GM23338 (cell line): ENCODE data around the gene PPP6R3. TPM values are rescaled to one million over a fixed set of nuclear protein-coding genes. Genes with fewer than 3 reads are reported as not detected.
"Not testable (repeated sequence)": the region's sequence is repeated elsewhere in the genome, so short reads cannot be mapped to it uniquely, and the experiment has no call there.

Source experiments
- ATAC-seq: fragments of 200-7000 bp; cut with Tn5 transposase; 3 replicates; pipeline ENCODE4 v1.9.1; 2020
- DNase-seq: peaks from one replicate; pipeline ENCODE4 v3.0.0-alpha.2; 2015; ENCODE audit warnings: low spot score
- H2AFZ ChIP-seq: fragments of 200-600 bp; sonication (generic); 2 replicates; pipeline ENCODE4 v1.8.0; 2016; ENCODE audit warnings: antibody characterized with exemption, mild to moderate bottlenecking, moderate library complexity
- H3F3A ChIP-seq: fragments of 200-600 bp; sonication (generic); replicated peaks from 2 replicates; pipeline ENCODE4 v1.8.0; 2017; ENCODE audit warnings: antibody characterized with exemption, mixed run types, low read depth
- H3K27ac ChIP-seq: fragments of 200-600 bp; sonication (generic); 2 replicates; pipeline ENCODE4 v1.6.1; 2016; ENCODE audit warnings: low read depth
- H3K27me3 ChIP-seq: fragments of 200-600 bp; sonication (generic); 2 replicates; pipeline ENCODE4 v1.8.0; 2016; ENCODE audit warnings: mild to moderate bottlenecking, mixed run types, moderate library complexity; ENCODE audit not compliant: insufficient read depth
- H3K36me3 ChIP-seq: fragments of 200-600 bp; sonication (generic); 2 replicates; pipeline ENCODE4 v1.8.0; 2016; ENCODE audit warnings: mild to moderate bottlenecking; ENCODE audit not compliant: insufficient read depth
- H3K4me1 ChIP-seq: fragments of 200-600 bp; sonication (generic); 2 replicates; pipeline ENCODE4 v1.8.0; 2016; ENCODE audit warnings: mild to moderate bottlenecking, moderate library complexity; ENCODE audit not compliant: insufficient read depth
- H3K4me2 ChIP-seq: fragments of 200-600 bp; sonication (generic); 2 replicates; pipeline ENCODE4 v1.7.1; 2017; ENCODE audit warnings: mixed run types
- H3K4me3 ChIP-seq: fragments of 200-600 bp; sonication (generic); 2 replicates; pipeline ENCODE4 v1.6.1; 2016; ENCODE audit warnings: mixed run types
- H3K79me2 ChIP-seq: fragments of 200-600 bp; sonication (generic); replicated peaks from 2 replicates; pipeline ENCODE4 v1.8.0; 2017; ENCODE audit warnings: mild to moderate bottlenecking; ENCODE audit not compliant: insufficient read depth
- H3K9me2 ChIP-seq: fragments of 200-600 bp; sonication (generic); 2 replicates; pipeline ENCODE4 v1.8.0; 2017; ENCODE audit not compliant: insufficient read depth
- H4K20me1 ChIP-seq: fragments of 200-600 bp; sonication (generic); replicated peaks from 2 replicates; pipeline ENCODE4 v1.8.0; 2017; ENCODE audit warnings: mild to moderate bottlenecking; ENCODE audit not compliant: insufficient read depth
- H3K27ac Mint-ChIP-seq: 2 replicates; pipeline ENCODE4 v1.8.0; 2020; ENCODE audit warnings: inconsistent platforms, mild to moderate bottlenecking, moderate library complexity, mixed read lengths
- H3K27me3 Mint-ChIP-seq: 3 replicates; pipeline ENCODE4 v1.8.0; 2022; ENCODE audit warnings: low read depth, mild to moderate bottlenecking, moderate library complexity, mixed read lengths, inconsistent platforms; ENCODE audit not compliant: insufficient read depth, poor library complexity
- H3K36me3 Mint-ChIP-seq: 3 replicates; pipeline ENCODE4 v1.8.0; 2021; ENCODE audit warnings: low read depth, mild to moderate bottlenecking, inconsistent platforms, moderate library complexity, mixed read lengths
- H3K4me1 Mint-ChIP-seq: 3 replicates; pipeline ENCODE4 v1.8.0; 2020; ENCODE audit warnings: mild to moderate bottlenecking, inconsistent platforms, mixed read lengths
- H3K4me3 Mint-ChIP-seq: 3 replicates; pipeline ENCODE4 v1.8.0; 2021; ENCODE audit warnings: moderate library complexity, mild to moderate bottlenecking, inconsistent platforms, mixed read lengths
- H3K9me3 Mint-ChIP-seq: 3 replicates; pipeline ENCODE4 v1.8.0; 2020; ENCODE audit warnings: moderate library complexity, mild to moderate bottlenecking, inconsistent platforms, mixed read lengths
- JUNB ChIP-seq: IDR thresholded peaks from one replicate; pipeline ENCODE4 v1.6.1; 2016; ENCODE audit warnings: antibody characterized with exemption; ENCODE audit not compliant: unreplicated experiment
- NANOG ChIP-seq: IDR thresholded peaks from 2 replicates; pipeline ENCODE4 v1.6.1; 2016; ENCODE audit warnings: antibody characterized with exemption, borderline replicate concordance
- STAT1 ChIP-seq: IDR thresholded peaks from one replicate; pipeline ENCODE4 v1.6.1; 2016; ENCODE audit warnings: antibody characterized with exemption; ENCODE audit not compliant: unreplicated experiment
- ZNF114 ChIP-seq: fragments of 250-450 bp; sonication (Bioruptor Pico); IDR thresholded peaks from 2 replicates; pipeline ENCODE4 v1.5.0; 2020; ENCODE audit warnings: mild to moderate bottlenecking, moderate library complexity
- polyA plus RNA-seq: library from polyadenylated mRNA; unstranded; fragments of >200 nt; fragmentation: Nextera tagmentation; extraction: Ambion mirVana; gene quantifications from 2 replicates; pipeline ENCODE4 v1.2.1, GENCODE V29; 2016
- total RNA-seq: library from RNA; depleted of rRNA; stranded (reverse); fragments of >200 nt; shearing (Covaris generic); gene quantifications from 2 replicates; pipeline ENCODE4 v1.2.3, GENCODE V29; 2014
- TF ChIP-seq, protein P1 (sequence below): fragments of 250-450 bp; sonication (Bioruptor Pico); IDR thresholded peaks from 2 replicates; pipeline ENCODE4 v1.5.0; 2020; ENCODE audit warnings: mild to moderate bottlenecking, moderate library complexity

The PPP6R3 gene
- total and polyA plus RNA-seq, 2 experiments from 2014 or later: 170 to 268 TPM

DNA sequence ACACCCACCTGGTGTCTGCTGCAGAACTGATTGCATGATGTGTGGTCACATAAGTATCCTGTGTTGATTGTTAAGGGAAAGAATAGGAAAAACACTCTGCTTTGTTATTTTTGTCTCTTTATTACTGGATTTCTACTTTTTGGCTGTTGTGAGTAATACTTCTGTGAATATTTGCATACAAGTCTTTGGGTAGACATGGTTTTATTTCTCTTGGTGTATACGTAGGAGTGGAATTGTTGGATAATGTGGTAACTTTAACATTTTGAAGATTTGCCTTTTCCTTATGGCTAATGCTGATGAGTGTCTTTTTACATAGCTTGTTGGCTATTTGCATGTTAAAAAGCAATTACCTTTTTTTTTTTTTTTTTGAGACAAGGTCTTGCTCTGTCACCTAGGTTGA, 13.1 kb downstream of the PPP6R3 start:
- H3F3A ChIP-seq: peaks cover 10% of the 10 kb centered on the region; the same call in 1 of the 2 replicates
- peaks cover 37% of the 10 kb centered on the region for H3K4me1 Mint-ChIP-seq
- no peak overlapping the region for H3K4me3 Mint-ChIP-seq
- no peak overlapping the region for H3K27ac Mint-ChIP-seq
- TF ChIP-seq NANOG: no peak
- no peak for TF ChIP-seq ZNF114
- no peak for TF ChIP-seq JUNB
- TF ChIP-seq STAT1: no peak
- TF ChIP-seq, protein P1, sequence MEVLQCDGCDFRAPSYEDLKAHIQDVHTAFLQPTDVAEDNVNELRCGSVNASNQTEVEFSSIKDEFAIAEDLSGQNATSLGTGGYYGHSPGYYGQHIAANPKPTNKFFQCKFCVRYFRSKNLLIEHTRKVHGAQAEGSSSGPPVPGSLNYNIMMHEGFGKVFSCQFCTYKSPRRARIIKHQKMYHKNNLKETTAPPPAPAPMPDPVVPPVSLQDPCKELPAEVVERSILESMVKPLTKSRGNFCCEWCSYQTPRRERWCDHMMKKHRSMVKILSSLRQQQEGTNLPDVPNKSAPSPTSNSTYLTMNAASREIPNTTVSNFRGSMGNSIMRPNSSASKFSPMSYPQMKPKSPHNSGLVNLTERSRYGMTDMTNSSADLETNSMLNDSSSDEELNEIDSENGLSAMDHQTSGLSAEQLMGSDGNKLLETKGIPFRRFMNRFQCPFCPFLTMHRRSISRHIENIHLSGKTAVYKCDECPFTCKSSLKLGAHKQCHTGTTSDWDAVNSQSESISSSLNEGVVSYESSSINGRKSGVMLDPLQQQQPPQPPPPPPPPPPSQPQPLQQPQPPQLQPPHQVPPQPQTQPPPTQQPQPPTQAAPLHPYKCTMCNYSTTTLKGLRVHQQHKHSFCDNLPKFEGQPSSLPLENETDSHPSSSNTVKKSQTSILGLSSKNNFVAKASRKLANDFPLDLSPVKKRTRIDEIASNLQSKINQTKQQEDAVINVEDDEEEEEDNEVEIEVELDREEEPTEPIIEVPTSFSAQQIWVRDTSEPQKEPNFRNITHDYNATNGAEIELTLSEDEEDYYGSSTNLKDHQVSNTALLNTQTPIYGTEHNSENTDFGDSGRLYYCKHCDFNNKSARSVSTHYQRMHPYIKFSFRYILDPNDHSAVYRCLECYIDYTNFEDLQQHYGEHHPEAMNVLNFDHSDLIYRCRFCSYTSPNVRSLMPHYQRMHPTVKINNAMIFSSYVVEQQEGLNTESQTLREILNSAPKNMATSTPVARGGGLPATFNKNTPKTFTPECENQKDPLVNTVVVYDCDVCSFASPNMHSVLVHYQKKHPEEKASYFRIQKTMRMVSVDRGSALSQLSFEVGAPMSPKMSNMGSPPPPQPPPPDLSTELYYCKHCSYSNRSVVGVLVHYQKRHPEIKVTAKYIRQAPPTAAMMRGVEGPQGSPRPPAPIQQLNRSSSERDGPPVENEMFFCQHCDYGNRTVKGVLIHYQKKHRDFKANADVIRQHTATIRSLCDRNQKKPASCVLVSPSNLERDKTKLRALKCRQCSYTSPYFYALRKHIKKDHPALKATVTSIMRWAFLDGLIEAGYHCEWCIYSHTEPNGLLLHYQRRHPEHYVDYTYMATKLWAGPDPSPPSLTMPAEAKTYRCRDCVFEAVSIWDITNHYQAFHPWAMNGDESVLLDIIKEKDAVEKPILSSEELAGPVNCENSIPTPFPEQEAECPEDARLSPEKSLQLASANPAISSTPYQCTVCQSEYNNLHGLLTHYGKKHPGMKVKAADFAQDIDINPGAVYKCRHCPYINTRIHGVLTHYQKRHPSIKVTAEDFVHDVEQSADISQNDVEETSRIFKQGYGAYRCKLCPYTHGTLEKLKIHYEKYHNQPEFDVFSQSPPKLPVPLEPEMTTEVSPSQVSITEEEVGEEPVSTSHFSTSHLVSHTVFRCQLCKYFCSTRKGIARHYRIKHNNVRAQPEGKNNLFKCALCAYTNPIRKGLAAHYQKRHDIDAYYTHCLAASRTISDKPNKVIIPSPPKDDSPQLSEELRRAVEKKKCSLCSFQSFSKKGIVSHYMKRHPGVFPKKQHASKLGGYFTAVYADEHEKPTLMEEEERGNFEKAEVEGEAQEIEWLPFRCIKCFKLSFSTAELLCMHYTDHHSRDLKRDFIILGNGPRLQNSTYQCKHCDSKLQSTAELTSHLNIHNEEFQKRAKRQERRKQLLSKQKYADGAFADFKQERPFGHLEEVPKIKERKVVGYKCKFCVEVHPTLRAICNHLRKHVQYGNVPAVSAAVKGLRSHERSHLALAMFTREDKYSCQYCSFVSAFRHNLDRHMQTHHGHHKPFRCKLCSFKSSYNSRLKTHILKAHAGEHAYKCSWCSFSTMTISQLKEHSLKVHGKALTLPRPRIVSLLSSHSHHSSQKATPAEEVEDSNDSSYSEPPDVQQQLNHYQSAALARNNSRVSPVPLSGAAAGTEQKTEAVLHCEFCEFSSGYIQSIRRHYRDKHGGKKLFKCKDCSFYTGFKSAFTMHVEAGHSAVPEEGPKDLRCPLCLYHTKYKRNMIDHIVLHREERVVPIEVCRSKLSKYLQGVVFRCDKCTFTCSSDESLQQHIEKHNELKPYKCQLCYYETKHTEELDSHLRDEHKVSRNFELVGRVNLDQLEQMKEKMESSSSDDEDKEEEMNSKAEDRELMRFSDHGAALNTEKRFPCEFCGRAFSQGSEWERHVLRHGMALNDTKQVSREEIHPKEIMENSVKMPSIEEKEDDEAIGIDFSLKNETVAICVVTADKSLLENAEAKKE (CRISPR knock-in tag): no peak
- H3K4me1 ChIP-seq: peaks cover 29% of the 10 kb centered on the region
- DNase-seq: no peak
- no peak overlapping the region for H3K4me3 ChIP-seq
- peaks cover 73% of the 10 kb centered on the region for H3K36me3 Mint-ChIP-seq
- peaks cover 11% of the 10 kb centered on the region for H3K27me3 Mint-ChIP-seq
- H3K79me2 ChIP-seq: peaks cover 98% of the 10 kb centered on the region
- H3K9me2 ChIP-seq: no peaks in the 10 kb centered on the region
- H3K4me2 ChIP-seq: peak overlapping the region; percentile 3; the same call in 1 of the 2 replicates
- H3K27me3 ChIP-seq: no peaks in the 10 kb centered on the region
- no peak overlapping the region for H3K27ac ChIP-seq
- peaks cover 4% of the 10 kb centered on the region for H3K36me3 ChIP-seq
- H4K20me1 ChIP-seq: peaks cover 63% of the 10 kb centered on the region
- no peak for ATAC-seq
- H2AFZ ChIP-seq: no peak overlapping the region
- H3K9me3 Mint-ChIP-seq: peaks cover 27% of the 10 kb centered on the region; the same call in 2 of the 3 replicates

DNA sequence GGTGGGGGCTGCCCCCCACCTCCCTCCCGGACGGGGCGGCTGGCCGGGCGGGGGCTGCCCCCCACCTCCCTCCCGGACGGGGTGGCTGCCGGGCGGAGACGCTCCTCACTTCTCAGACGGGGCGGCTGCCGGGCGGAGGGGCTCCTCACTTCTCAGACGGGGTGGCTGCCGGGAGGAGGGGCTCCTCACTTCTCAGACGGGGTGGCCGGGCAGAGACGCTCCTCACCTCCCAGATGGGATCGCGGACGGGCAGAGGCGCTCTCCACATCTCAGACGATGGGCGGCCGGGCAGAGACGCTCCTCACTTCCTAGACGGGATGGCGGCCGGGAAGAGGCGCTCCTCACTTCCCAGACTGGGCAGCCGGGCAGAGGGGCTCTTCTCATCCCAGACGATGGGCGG, 15.1 kb downstream of the PPP6R3 start:
- Histone ChIP-seq H3K79me2 (peaks cover 98% of the 10 kb centered on the region), H4K20me1 (peaks cover 63% of the 10 kb centered on the region), H3K4me1 (peaks cover 15% of the 10 kb centered on the region)
- Mint-ChIP-seq H3K4me1 (peaks cover 21% of the 10 kb centered on the region), H3K9me3 (peaks cover 27% of the 10 kb centered on the region; the same call in 2 of the 3 replicates), H3K36me3 (peaks cover 79% of the 10 kb centered on the region)
- not testable (repeated sequence) for H3F3A ChIP-seq, H3K4me2 ChIP-seq, H3K4me3 ChIP-seq, H3K27me3 Mint-ChIP-seq, H3K9me2 ChIP-seq, H3K27me3 ChIP-seq, H2AFZ ChIP-seq, DNase-seq, ATAC-seq, H3K27ac ChIP-seq, H3K36me3 ChIP-seq, H3K4me3 Mint-ChIP-seq, H3K27ac Mint-ChIP-seq
